Rectal smooth muscle tissue (tissue), 1 donor: ENCODE data around the gene ZNF511.

ENCODE experiments used
- H3K27ac ChIP-seq: one replicate; pipeline ENCODE4 v1.7.0; 2013; ENCODE audit warnings: low read depth, low read length, inconsistent platforms
- H3K27me3 ChIP-seq: one replicate; pipeline ENCODE4 v1.7.0; 2013; ENCODE audit warnings: low read length; ENCODE audit not compliant: control insufficient read depth, insufficient read depth
- H3K36me3 ChIP-seq: one replicate; pipeline ENCODE4 v1.7.0; 2013; ENCODE audit warnings: low read length; ENCODE audit not compliant: control insufficient read depth, insufficient read depth
- H3K4me1 ChIP-seq: one replicate; pipeline ENCODE4 v1.7.0; 2013; ENCODE audit warnings: low read length; ENCODE audit not compliant: control insufficient read depth, insufficient read depth
- H3K4me3 ChIP-seq: one replicate; pipeline ENCODE4 v1.7.0; 2013; ENCODE audit warnings: low read length
- H3K9ac ChIP-seq: one replicate; pipeline ENCODE4 v1.7.0; 2013; ENCODE audit warnings: low read length

ZNF511 gene

GRCh38 chr10:133277277-133277992 is 31.3 kb upstream of the ZNF511 start:
- H3K27ac ChIP-seq, result no peak overlapping the region
- no peaks in the 10 kb centered on the region for H3K4me1 ChIP-seq
- H3K27me3 ChIP-seq, result peaks cover 11% of the 10 kb centered on the region
- H3K4me3 ChIP-seq, result no peak overlapping the region
- H3K36me3 ChIP-seq, result peaks cover 5% of the 10 kb centered on the region
- no peak overlapping the region for H3K9ac ChIP-seq

GRCh38 chr10:133277993-133278576 is 30.6 kb upstream of the ZNF511 start:
- Histone ChIP-seq H3K27ac (no peak overlapping the region), H3K36me3 (peaks cover 5% of the 10 kb centered on the region), H3K4me1 (no peaks in the 10 kb centered on the region), H3K9ac (no peak overlapping the region), H3K4me3 (no peak overlapping the region), H3K27me3 (peaks cover 11% of the 10 kb centered on the region)

- peaks cover 11% of the 10 kb centered on the region for H3K27me3 ChIP-seq
- no peak overlapping the region for H3K27ac ChIP-seq
- no peak overlapping the region for H3K9ac ChIP-seq
- H3K4me1 ChIP-seq, result no peaks in the 10 kb centered on the region
- peaks cover 8% of the 10 kb centered on the region for H3K36me3 ChIP-seq
- no peak overlapping the region for H3K4me3 ChIP-seq
Measured at GRCh38 chr10:133278577-133279265, 30.0 kb upstream of the ZNF511 start.

GRCh38 chr10:133279326-133280226 is 29.1 kb upstream of the ZNF511 start:
- Histone ChIP-seq H3K36me3 (peaks cover 15% of the 10 kb centered on the region), H3K27me3 (peaks cover 9% of the 10 kb centered on the region), H3K27ac (no peak overlapping the region), H3K9ac (no peak overlapping the region), H3K4me3 (no peak overlapping the region), H3K4me1 (no peaks in the 10 kb centered on the region)

- no peak overlapping the region for H3K4me3 ChIP-seq
- H3K27ac ChIP-seq, result no peak overlapping the region
- H3K27me3 ChIP-seq, result peaks cover 4% of the 10 kb centered on the region
- no peaks in the 10 kb centered on the region for H3K4me1 ChIP-seq
- H3K9ac ChIP-seq, result no peak overlapping the region
- peaks cover 21% of the 10 kb centered on the region for H3K36me3 ChIP-seq
Measured at GRCh38 chr10:133280391-133281059, 28.2 kb upstream of the ZNF511 start.

GRCh38 chr10:133281084-133281483 is 27.6 kb upstream of the ZNF511 start:
- Histone ChIP-seq H3K36me3 (peaks cover 23% of the 10 kb centered on the region), H3K27me3 (peaks cover 1% of the 10 kb centered on the region)

GRCh38 chr10:133281628-133282372 is 26.9 kb upstream of the ZNF511 start:
- no peaks in the 10 kb centered on the region for H3K4me1 ChIP-seq
- peaks cover 26% of the 10 kb centered on the region for H3K36me3 ChIP-seq
- no peak overlapping the region for H3K4me3 ChIP-seq

More at GRCh38 chr10:133281084-133281483, 27.6 kb upstream of the ZNF511 start:
- H3K4me3 ChIP-seq, result no peak overlapping the region
- H3K4me1 ChIP-seq, result no peaks in the 10 kb centered on the region
- H3K27ac ChIP-seq, result no peak overlapping the region
- H3K9ac ChIP-seq, result no peak overlapping the region

GRCh38 chr10:133282846-133283390 is 25.8 kb upstream of the ZNF511 start:
- Histone ChIP-seq H3K27ac (no peak overlapping the region), H3K36me3 (peaks cover 33% of the 10 kb centered on the region), H3K27me3 (no peaks in the 10 kb centered on the region), H3K4me3 (no peak overlapping the region), H3K4me1 (no peaks in the 10 kb centered on the region), H3K9ac (no peak overlapping the region)

More at GRCh38 chr10:133281628-133282372, 26.9 kb upstream of the ZNF511 start:
- H3K9ac ChIP-seq, result no peak overlapping the region
- H3K27ac ChIP-seq, result no peak overlapping the region
- no peaks in the 10 kb centered on the region for H3K27me3 ChIP-seq

GRCh38 chr10:133283931-133284330 is 24.8 kb upstream of the ZNF511 start:
- Histone ChIP-seq H3K27me3 (no peaks in the 10 kb centered on the region), H3K27ac (no peak overlapping the region), H3K9ac (no peak overlapping the region), H3K36me3 (peaks cover 42% of the 10 kb centered on the region), H3K4me3 (no peak overlapping the region), H3K4me1 (no peaks in the 10 kb centered on the region)

- Histone ChIP-seq H3K36me3 (peaks cover 48% of the 10 kb centered on the region), H3K27ac (no peak overlapping the region), H3K4me1 (no peaks in the 10 kb centered on the region), H3K27me3 (no peaks in the 10 kb centered on the region), H3K4me3 (no peak overlapping the region), H3K9ac (no peak overlapping the region)
Measured at GRCh38 chr10:133285217-133285616, 23.5 kb upstream of the ZNF511 start.

- Histone ChIP-seq H3K27ac (no peak overlapping the region), H3K4me3 (no peak overlapping the region), H3K9ac (no peak overlapping the region), H3K4me1 (no peaks in the 10 kb centered on the region), H3K27me3 (no peaks in the 10 kb centered on the region), H3K36me3 (peaks cover 50% of the 10 kb centered on the region)
Measured at GRCh38 chr10:133286366-133286765, 22.3 kb upstream of the ZNF511 start.
